ENCODE data around the gene RAVER1.

The RAVER1 gene

GRCh38 chr19:10333758-10334587 is 644 bp upstream of the RAVER1 start (continued):
- TF ChIP-seq ZBTB11 (tag by site-specific recombination; conservative IDR thresholded peaks at IDR 0.05; ENCODE audit: low read depth) (no peak), ZNF561 (tag by site-specific recombination; IDR thresholded peaks at IDR 0.05; ENCODE audit: borderline replicate concordance) (no peak), HIC1 (tag by site-specific recombination; IDR thresholded peaks at IDR 0.05) (peak; percentile 68), ZNF146 (tag by site-specific recombination; IDR thresholded peaks at IDR 0.05) (0 out of 2 replicates have a peak, but pooled peaks have one; percentile 19), SP2 (tag by site-specific recombination; IDR thresholded peaks at IDR 0.05) (no peak), ZNF76 (tag by site-specific recombination; IDR thresholded peaks at IDR 0.05; ENCODE audit: borderline replicate concordance, low read depth) (no peak), KLF9 (tag by site-specific recombination; IDR thresholded peaks at IDR 0.05; ENCODE audit: low read depth) (peak; percentile 43; the same call in 1 of the 2 replicates), ZNF654 (tag by site-specific recombination; IDR thresholded peaks at IDR 0.05; ENCODE audit: low read depth) (no peak; the same call in 1 of the 2 replicates), ZIC2 (tag by site-specific recombination; IDR thresholded peaks at IDR 0.05) (0 out of 2 replicates have a peak, but pooled peaks have one; percentile 11), SETDB1 (IDR thresholded peaks at IDR 0.05; ENCODE audit: insufficient read length, low read length) (no peak), KLF8 (tag by site-specific recombination; IDR thresholded peaks at IDR 0.05) (no peak; the same call in 1 of the 2 replicates), OVOL3 (tag by site-specific recombination; IDR thresholded peaks at IDR 0.05) (no peak), PRDM4 (tag by site-specific recombination; IDR thresholded peaks at IDR 0.05) (0 out of 2 replicates have a peak, but pooled peaks have one; percentile 14), ZNF341 (tag by site-specific recombination; IDR thresholded peaks at IDR 0.05; ENCODE audit: low read depth) (peak; percentile 54), KLF1 (tag by site-specific recombination; IDR thresholded peaks at IDR 0.05) (no peak), ZBTB17 (tag by site-specific recombination; IDR thresholded peaks at IDR 0.05) (peak; percentile 89), TRIM28 (IDR thresholded peaks at IDR 0.05; ENCODE audit: borderline replicate concordance, low read length) (no peak), ZNF777 (tag by site-specific recombination; IDR thresholded peaks at IDR 0.05; ENCODE audit: borderline replicate concordance) (peak; percentile 83; the same call in 1 of the 2 replicates), ZNF521 (tag by site-specific recombination; IDR thresholded peaks at IDR 0.05) (no peak), PBX3 (CRISPR knock-in tag; IDR thresholded peaks at IDR 0.05) (no peak)

Measured in HEK293 (cell line).